Measurements from ENCODE around the gene ANKRD52. TPM values are rescaled to one million over a fixed set of nuclear protein-coding genes. Genes with fewer than 3 reads are reported as not detected.

ANKRD52 gene
- total RNA-seq (2022; extraction: Qiagen RNA extraction), result 29.4 to 50.6 TPM (median 47.0 TPM) in 5 replicates

GRCh38 chr12:56258068-56258819 lies at the start of gene ANKRD52:
TSS of gene ANKRD52 (minus strand) at chr12:56258384. CDS start at chr12:56258269, 115 bp downstream.

DNA sequence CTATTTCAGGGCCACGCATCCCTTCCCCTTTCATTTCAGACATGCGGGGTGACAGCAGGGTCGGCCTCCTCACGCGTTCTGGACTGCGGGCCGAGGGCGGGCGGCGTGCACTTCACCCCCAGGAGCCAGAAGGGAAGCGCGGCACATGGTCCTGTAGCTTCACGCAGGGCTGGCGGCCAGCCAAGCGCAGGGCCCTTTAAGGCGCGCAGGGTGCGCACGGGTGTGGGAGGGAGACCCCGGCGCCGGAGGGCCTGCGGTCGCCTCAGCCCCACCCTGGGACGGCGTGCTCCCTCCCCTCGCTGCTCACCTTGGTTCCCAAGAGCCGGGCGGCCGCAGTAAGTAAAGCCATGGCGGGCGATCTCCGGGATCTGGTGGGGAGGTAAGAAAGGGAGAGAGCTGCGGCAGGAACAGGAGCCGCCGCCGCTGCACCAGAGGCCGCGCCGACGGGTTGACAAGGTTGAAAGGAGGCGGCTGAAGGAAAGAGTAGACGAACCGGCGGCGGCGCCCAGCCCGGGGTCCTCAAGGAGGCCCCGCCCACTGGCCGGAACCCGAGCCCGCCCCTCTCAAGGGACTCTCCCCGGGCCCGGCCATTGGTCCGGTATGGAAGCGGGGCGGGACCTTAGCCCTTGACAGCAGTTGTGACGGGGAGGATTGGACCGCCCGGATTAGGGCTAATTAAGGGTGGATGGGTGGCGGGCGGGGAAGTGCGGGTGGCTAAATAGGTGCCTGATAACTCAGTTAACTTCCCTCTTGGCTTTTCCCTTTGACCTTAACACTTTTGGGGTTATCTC lies 41.9 kb upstream of the ANKRD52 start, which contains the start of gene CS:
CS (minus strand) TSS at position 478 of the 791 bp plus-strand sequence; CDS start at position 349, 129 bp downstream.

DNA sequence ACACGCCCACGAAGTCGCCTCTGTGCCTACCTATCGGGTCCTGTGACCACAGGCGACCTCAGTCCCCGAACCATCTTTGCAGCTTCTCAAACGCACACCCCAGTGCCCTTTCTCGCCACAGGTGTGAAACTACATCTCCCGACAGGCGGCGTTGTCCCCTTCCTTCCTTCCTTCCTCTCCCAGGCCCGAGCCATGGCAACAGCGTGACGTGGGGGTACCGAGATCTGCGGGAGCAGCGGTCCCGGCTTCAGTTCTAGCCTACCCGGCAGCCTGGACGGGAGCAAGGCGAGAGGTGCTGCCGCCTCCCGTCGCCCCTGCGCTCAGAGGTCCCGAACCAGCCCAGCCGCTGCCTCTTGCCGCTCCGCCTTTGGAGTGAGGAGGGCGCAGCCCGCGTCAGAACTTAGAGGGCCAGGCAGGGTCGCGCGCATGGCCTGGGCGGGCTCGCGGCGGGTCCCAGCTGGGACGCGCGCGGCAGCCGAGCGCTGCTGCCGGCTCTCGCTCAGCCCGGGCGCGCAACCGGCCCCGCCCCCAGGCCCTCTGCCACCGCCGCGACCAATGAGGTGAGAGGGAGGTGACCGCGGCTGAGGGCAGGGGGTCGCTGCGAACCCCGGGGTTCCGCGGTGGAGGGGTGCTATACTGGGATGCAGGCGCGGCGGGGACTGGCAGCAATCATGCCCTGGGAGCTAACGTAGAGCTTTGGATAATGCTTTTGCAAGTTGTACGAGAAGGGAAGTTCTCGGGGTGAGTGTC lies 8.7 kb upstream of the ANKRD52 start, which contains the start of gene COQ10A:
COQ10A (plus strand) TSS at position 250 of the 750 bp plus-strand sequence; CDS start at position 427, 177 bp downstream.

GRCh38 chr12:56229916-56230431 lies 28.2 kb downstream of the ANKRD52 start, which contains the start of gene SLC39A5:
TSS of gene SLC39A5 (plus strand) at chr12:56230051. CDS start at chr12:56231275, 1,224 bp downstream.

GRCh38 chr12:56224102-56224701 lies 34.0 kb downstream of the ANKRD52 start, which contains the start of gene NABP2:
TSS of gene NABP2 (plus strand) at chr12:56224342. CDS start at chr12:56224857, 515 bp downstream.

DNA sequence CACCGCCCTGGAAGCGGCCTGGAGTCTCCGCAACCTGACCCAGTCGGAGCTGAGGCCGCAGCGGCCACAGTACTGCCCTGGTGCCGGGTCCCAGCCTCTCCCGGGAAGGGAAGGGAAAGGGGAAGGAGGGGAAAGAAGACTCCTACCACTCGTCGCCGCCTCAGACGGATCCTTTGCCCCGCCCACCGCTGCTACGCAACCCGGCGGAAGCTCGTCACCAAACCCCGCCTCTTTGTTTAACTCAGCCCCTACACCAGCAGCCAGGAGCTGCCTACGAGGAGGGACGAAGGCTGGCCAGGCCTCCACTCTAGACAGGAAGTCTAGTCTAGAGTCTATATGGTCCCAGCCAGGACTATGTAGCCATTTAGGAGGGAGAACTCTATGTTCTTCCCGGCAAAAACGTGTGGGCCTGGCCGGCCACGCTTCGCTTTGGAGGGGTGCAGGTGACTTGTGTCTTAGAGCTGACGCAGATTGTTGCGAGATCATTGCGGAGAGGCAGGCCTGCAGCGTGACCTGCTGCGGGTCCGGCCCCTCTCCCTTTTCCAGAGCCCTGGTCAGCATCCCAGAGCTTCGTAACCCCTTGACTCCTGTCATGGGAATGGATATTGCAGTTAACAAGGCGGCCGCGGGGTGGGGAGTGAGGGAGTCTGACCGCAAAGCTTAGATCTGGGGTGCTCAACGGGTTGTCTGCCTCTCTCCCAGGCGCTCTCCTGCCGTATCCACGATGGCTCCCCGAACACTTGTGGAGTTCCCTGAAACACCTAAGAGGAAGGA lies 36.2 kb downstream of the ANKRD52 start, which contains the start of gene RNF41:
RNF41 (minus strand) TSS at position 166 of the 774 bp plus-strand sequence. CDS start 7,875 bp downstream, outside the sequence.

GRCh38 chr12:56189099-56189917 lies 68.9 kb downstream of the ANKRD52 start, which contains the start of gene SMARCC2:
TSS of gene SMARCC2 (minus strand) at chr12:56189483. CDS start at chr12:56189461, 22 bp downstream.

Other genes starting within 250 kb of the ANKRD52 start
- 2.3 to 2.9 TPM (median 2.8 TPM) in 5 replicates for gene IKZF4, start 237.3 kb downstream of the ANKRD52 start, total RNA-seq (2022; extraction: Qiagen RNA extraction)
- gene RPS26, start 216.5 kb downstream of the ANKRD52 start, total RNA-seq (2022; extraction: Qiagen RNA extraction), result 569 to 686 TPM (median 600 TPM) in 5 replicates
- 1.1 to 1.7 TPM (median 1.3 TPM) in 5 replicates for gene ERBB3, start 178.2 kb downstream of the ANKRD52 start, total RNA-seq (2022; extraction: Qiagen RNA extraction)
- 310 to 332 TPM (median 329 TPM) in 5 replicates for gene PA2G4, start 153.8 kb downstream of the ANKRD52 start, total RNA-seq (2022; extraction: Qiagen RNA extraction)
- gene RPL41, start 141.8 kb downstream of the ANKRD52 start, total RNA-seq (2022; extraction: Qiagen RNA extraction), result 5,372 to 6,304 TPM (median 5,793 TPM) in 5 replicates
- gene ZC3H10, start 140.1 kb downstream of the ANKRD52 start, total RNA-seq (2022; extraction: Qiagen RNA extraction), result 2.5 to 3.5 TPM (median 3.1 TPM) in 5 replicates
- gene ESYT1, start 130.1 kb downstream of the ANKRD52 start, total RNA-seq (2022; extraction: Qiagen RNA extraction), result 56.5 to 75.8 TPM (median 72.7 TPM) in 5 replicates
- 68.1 to 83.2 TPM (median 73.8 TPM) in 5 replicates for gene MYL6B, start 105.8 kb downstream of the ANKRD52 start, total RNA-seq (2022; extraction: Qiagen RNA extraction)
- 2,040 to 3,443 TPM (median 2,154 TPM) in 5 replicates for gene MYL6, start 100.0 kb downstream of the ANKRD52 start, total RNA-seq (2022; extraction: Qiagen RNA extraction)
- gene SMARCC2, start 68.9 kb downstream of the ANKRD52 start, total RNA-seq (2022; extraction: Qiagen RNA extraction), result 22.5 to 42.3 TPM (median 39.4 TPM) in 5 replicates
- gene RNF41, start 36.5 kb downstream of the ANKRD52 start, total RNA-seq (2022; extraction: Qiagen RNA extraction), result 21.6 to 27.4 TPM (median 26.5 TPM) in 5 replicates
- 54.2 to 64.3 TPM (median 59.9 TPM) in 5 replicates for gene NABP2, start 34.0 kb downstream of the ANKRD52 start, total RNA-seq (2022; extraction: Qiagen RNA extraction)
- 0.09 TPM in 1 of 5 replicates, not detected in the others for gene SLC39A5, start 28.3 kb downstream of the ANKRD52 start, total RNA-seq (2022; extraction: Qiagen RNA extraction)
- gene COQ10A, start 8.6 kb upstream of the ANKRD52 start, total RNA-seq (2022; extraction: Qiagen RNA extraction), result 12.6 to 15.7 TPM (median 15.3 TPM) in 5 replicates
- gene CS, start 41.9 kb upstream of the ANKRD52 start, total RNA-seq (2022; extraction: Qiagen RNA extraction), result 165 to 177 TPM (median 167 TPM) in 5 replicates
- 120 to 144 TPM (median 126 TPM) in 5 replicates for gene CNPY2, start 57.6 kb upstream of the ANKRD52 start, total RNA-seq (2022; extraction: Qiagen RNA extraction)
- gene PAN2, start 75.6 kb upstream of the ANKRD52 start, total RNA-seq (2022; extraction: Qiagen RNA extraction), result 11.3 to 14.3 TPM (median 14.2 TPM) in 5 replicates
- gene IL23A, start 80.5 kb upstream of the ANKRD52 start, total RNA-seq (2022; extraction: Qiagen RNA extraction), result 0.17 to 0.49 TPM (median 0.32 TPM) in 4 of 5 replicates, not detected in the other
- gene STAT2, start 101.7 kb upstream of the ANKRD52 start, total RNA-seq (2022; extraction: Qiagen RNA extraction), result 7.6 to 13.7 TPM (median 11.1 TPM) in 5 replicates
- not detected in 5 replicates for gene APOF, start 104.5 kb upstream of the ANKRD52 start, total RNA-seq (2022; extraction: Qiagen RNA extraction)
- gene TIMELESS, start 191.0 kb upstream of the ANKRD52 start, total RNA-seq (2022; extraction: Qiagen RNA extraction), result 27.2 to 40.2 TPM (median 36.9 TPM) in 5 replicates
- gene MIP, start 196.3 kb upstream of the ANKRD52 start, total RNA-seq (2022; extraction: Qiagen RNA extraction), result 0.15 TPM in 1 of 5 replicates, not detected in the others
- 1.5 to 2.0 TPM (median 1.8 TPM) in 5 replicates for gene SPRYD4, start 210.2 kb upstream of the ANKRD52 start, total RNA-seq (2022; extraction: Qiagen RNA extraction)
- 0.07 to 0.28 TPM (median 0.11 TPM) in 5 replicates for gene GLS2, start 229.8 kb upstream of the ANKRD52 start, total RNA-seq (2022; extraction: Qiagen RNA extraction)

Measured in A549 treated with dexamethasone at 1 μM for 4 hours (cell line).